Ovary (tissue), 3 donors: Measurements from ENCODE around the gene PCDHGA10.

ENCODE experiments used
- CTCF ChIP-seq, 3 donors: fragments of 450-650 bp in 2 of 3; fragments of 200-600 bp in 1 of 3; IDR thresholded peaks; one replicate each; pipeline versions ENCODE4 v1.5.1 to v1.8.0; 2016 to 2022; ENCODE audit warnings: antibody characterized with exemption in 3 of 3, mild to moderate bottlenecking in 1 of 3
- POLR2A ChIP-seq: fragments of 450-650 bp; IDR thresholded peaks from one replicate; pipeline ENCODE4 v1.6.1; 2017; ENCODE audit warnings: antibody characterized with exemption, mild to moderate bottlenecking, moderate library complexity
- donor health status: DM: no; HTN: no; CAD: no.

DNA sequence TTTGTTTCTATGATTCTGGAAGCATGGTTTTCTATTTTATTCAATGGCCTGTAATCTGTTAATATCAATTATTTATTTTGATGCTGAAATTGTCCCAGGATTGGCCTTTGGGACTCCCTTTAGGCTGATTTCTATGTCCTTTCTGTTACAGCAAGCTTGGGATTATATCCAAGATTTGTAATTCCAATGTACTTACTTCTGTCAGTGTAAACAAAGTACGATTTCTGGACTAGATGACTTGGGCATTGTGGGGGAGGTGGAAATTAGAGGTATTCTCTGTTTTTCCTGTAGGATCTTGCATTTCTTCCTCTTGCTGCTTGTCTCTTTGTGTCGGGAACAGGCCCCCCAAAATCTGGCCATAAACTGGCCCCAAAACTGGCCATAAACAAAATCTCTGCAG, 21.2 kb downstream of the PCDHGA10 start:
- TF ChIP-seq CTCF (IDR thresholded peaks at IDR 0.05) (no peak), POLR2A (no peak)
